Neural progenitor cell (in vitro differentiated cells): ENCODE results near the gene TP53I13. TPM values are rescaled to one million over a fixed set of nuclear protein-coding genes. Genes with fewer than 3 reads are reported as not detected.

Source experiments
- DNase-seq: peaks from one replicate; pipeline ENCODE4 v3.0.0-alpha.2; 2016; ENCODE audit warnings: low spot score
- H2AFZ ChIP-seq: fragments of 200-600 bp; sonication (generic); replicated peaks from 2 replicates; pipeline ENCODE4 v1.6.1; 2016; ENCODE audit warnings: antibody characterized with exemption
- H3F3A ChIP-seq: fragments of 200-600 bp; sonication (generic); 2 replicates; pipeline ENCODE4 v1.6.1; 2016; ENCODE audit warnings: antibody characterized with exemption, low read depth
- H3K27ac ChIP-seq: fragments of 200-600 bp; sonication (generic); 2 replicates; pipeline ENCODE4 v1.5.1; 2016; ENCODE audit warnings: mild to moderate bottlenecking
- H3K27me3 ChIP-seq: fragments of 200-600 bp; sonication (generic); 2 replicates; pipeline ENCODE4 v1.6.1; 2016; ENCODE audit warnings: mild to moderate bottlenecking, moderate library complexity
- H3K36me3 ChIP-seq: fragments of 200-600 bp; sonication (generic); 2 replicates; pipeline ENCODE4 v1.5.1; 2016
- H3K4me1 ChIP-seq: fragments of 200-600 bp; sonication (generic); 2 replicates; pipeline ENCODE4 v1.6.1; 2016; ENCODE audit warnings: mixed run types
- H3K4me2 ChIP-seq: fragments of 200-600 bp; sonication (generic); 2 replicates; pipeline ENCODE4 v1.6.1; 2016
- H3K4me3 ChIP-seq: fragments of 200-600 bp; sonication (generic); 2 replicates; pipeline ENCODE4 v1.5.1; 2016
- H3K79me2 ChIP-seq: fragments of 200-600 bp; sonication (generic); 2 replicates; pipeline ENCODE4 v1.6.1; 2016; ENCODE audit warnings: low read depth
- H3K9ac ChIP-seq: fragments of 200-600 bp; sonication (generic); 2 replicates; pipeline ENCODE4 v1.6.1; 2016
- H3K9me3 ChIP-seq: fragments of 200-600 bp; sonication (generic); 2 replicates; pipeline ENCODE4 v1.5.1; 2016; ENCODE audit warnings: low read depth
- H4K20me1 ChIP-seq: fragments of 200-600 bp; sonication (generic); 2 replicates; pipeline ENCODE4 v1.6.1; 2016; ENCODE audit warnings: low read depth
- H3K27ac Mint-ChIP-seq: 3 replicates; pipeline ENCODE4 v1.8.0; 2021; ENCODE audit warnings: mixed read lengths
- H3K27me3 Mint-ChIP-seq: 2 replicates; pipeline ENCODE4 v1.8.0; 2022; ENCODE audit warnings: low read depth, mild to moderate bottlenecking, inconsistent platforms, moderate library complexity, mixed read lengths; ENCODE audit not compliant: insufficient read depth
- H3K36me3 Mint-ChIP-seq: 3 replicates; pipeline ENCODE4 v1.8.0; 2021; ENCODE audit warnings: mixed read lengths
- H3K4me1 Mint-ChIP-seq: 3 replicates; pipeline ENCODE4 v1.8.0; 2021; ENCODE audit warnings: mixed read lengths
- H3K4me3 Mint-ChIP-seq: 3 replicates; pipeline ENCODE4 v1.8.0; 2021; ENCODE audit warnings: mild to moderate bottlenecking, moderate library complexity, mixed read lengths
- H3K9me3 Mint-ChIP-seq: 3 replicates; pipeline ENCODE4 v1.8.0; 2020; ENCODE audit warnings: mixed read lengths
- EZH2 ChIP-seq: fragments of 200-600 bp; sonication (generic); IDR thresholded peaks from 2 replicates; pipeline ENCODE4 v1.6.1; 2017; ENCODE audit warnings: antibody characterized with exemption, mild to moderate bottlenecking, moderate library complexity
- EZH2phosphoT487 ChIP-seq: fragments of 200-600 bp; sonication (generic); IDR thresholded peaks from 2 replicates; pipeline ENCODE4 v1.6.1; 2017; ENCODE audit warnings: antibody characterized with exemption
- total RNA-seq: library from RNA; depleted of rRNA; stranded (reverse); fragments of >200 nt; gene quantifications from 2 replicates; pipeline ENCODE4 v1.2.3, GENCODE V29; 2015; ENCODE audit warnings: low replicate concordance
- TF ChIP-seq, protein P1 (sequence below): fragments of 200-600 bp; sonication (generic); IDR thresholded peaks from 2 replicates; pipeline ENCODE4 v1.5.1; 2017; ENCODE audit warnings: antibody characterized with exemption, mild to moderate bottlenecking

The TP53I13 gene
- total RNA-seq, 1 donor from 2014 or later = 9.2 TPM

DNA sequence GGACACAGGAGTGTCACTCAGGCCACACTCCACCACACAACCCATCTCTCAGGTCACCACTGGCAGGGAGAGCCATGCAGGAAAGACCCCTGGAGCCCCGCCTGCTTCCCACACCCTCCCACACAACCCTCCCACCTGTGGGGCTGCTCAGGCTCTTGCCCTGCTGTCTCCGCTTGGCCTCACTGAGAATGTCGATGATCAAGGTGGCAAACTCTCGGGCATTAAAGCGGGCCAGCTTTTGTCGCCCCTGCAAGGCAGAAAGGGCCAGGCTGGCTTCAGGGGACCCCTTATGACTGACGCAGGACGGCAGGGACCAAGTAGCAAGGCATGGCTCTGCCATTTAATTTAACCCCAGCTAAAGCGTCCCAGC, 8.5 kb downstream of the TP53I13 start:
- Mint-ChIP-seq H3K36me3 (peaks cover 4% of the 10 kb centered on the region), H3K9me3 (no peaks in the 10 kb centered on the region), H3K27ac (no peak overlapping the region), H3K4me1 (peaks cover 11% of the 10 kb centered on the region), H3K4me3 (no peak overlapping the region), H3K27me3 (peaks cover 5% of the 10 kb centered on the region)
- Histone ChIP-seq H3K79me2 (no peaks in the 10 kb centered on the region), H2AFZ (no peak overlapping the region), H3K4me2 (no peak overlapping the region), H3F3A (peaks cover 12% of the 10 kb centered on the region), H3K9ac (no peak overlapping the region), H3K4me3 (no peak overlapping the region), H4K20me1 (peaks cover 56% of the 10 kb centered on the region), H3K9me3 (no peaks in the 10 kb centered on the region), H3K36me3 (no peaks in the 10 kb centered on the region), H3K4me1 (peaks cover 9% of the 10 kb centered on the region), H3K27ac (no peak overlapping the region), H3K27me3 (no peaks in the 10 kb centered on the region)
- DNase-seq = no peak
- no peak for TF ChIP-seq EZH2phosphoT487
- no peak for TF ChIP-seq EZH2
- TF ChIP-seq, protein P1, sequence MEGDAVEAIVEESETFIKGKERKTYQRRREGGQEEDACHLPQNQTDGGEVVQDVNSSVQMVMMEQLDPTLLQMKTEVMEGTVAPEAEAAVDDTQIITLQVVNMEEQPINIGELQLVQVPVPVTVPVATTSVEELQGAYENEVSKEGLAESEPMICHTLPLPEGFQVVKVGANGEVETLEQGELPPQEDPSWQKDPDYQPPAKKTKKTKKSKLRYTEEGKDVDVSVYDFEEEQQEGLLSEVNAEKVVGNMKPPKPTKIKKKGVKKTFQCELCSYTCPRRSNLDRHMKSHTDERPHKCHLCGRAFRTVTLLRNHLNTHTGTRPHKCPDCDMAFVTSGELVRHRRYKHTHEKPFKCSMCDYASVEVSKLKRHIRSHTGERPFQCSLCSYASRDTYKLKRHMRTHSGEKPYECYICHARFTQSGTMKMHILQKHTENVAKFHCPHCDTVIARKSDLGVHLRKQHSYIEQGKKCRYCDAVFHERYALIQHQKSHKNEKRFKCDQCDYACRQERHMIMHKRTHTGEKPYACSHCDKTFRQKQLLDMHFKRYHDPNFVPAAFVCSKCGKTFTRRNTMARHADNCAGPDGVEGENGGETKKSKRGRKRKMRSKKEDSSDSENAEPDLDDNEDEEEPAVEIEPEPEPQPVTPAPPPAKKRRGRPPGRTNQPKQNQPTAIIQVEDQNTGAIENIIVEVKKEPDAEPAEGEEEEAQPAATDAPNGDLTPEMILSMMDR = no peak

DNA sequence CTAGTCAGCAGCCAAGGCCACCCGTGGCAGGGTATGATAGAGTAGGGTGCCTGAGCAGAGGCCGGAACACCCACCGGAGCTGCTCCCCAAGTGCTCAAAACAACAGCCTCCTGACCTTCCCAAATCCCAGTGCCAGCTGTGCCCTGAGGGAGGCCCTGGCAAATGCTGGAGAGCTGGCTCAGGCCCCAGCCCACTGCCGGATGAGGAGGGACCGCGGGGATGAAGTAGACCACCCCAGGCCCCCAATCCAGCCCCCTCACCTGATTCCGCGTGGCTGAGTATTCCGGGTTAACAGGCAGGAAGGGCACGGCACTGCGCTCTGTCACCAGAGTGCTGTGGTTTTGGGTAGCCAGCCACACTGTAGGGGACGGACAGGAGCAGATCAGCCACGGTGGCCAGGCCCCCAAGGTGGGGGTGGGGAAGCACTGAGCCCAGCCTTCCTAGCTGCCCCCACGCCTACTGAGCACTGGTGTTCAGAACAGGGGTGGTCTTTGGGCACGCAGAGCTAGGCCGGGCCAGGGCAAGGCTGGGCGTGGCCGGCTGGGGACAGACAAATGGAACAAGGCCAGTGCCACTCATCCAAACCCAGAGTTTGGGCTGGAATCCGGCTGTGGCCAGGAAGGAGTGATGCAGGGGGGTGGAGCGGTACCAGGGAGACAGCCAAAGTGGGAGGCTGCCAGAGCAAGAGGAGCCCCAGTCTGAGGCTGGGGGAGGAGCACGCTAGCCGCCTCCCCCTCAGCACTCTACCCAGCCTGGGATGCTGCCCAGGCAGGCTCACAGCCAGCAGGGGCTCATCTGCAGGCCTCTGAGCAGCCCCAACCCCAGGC, 9.1 kb downstream of the TP53I13 start:
- no peaks in the 10 kb centered on the region for H3K36me3 ChIP-seq
- H3K27me3 ChIP-seq = no peaks in the 10 kb centered on the region
- Mint-ChIP-seq H3K4me3 (no peak overlapping the region), H3K9me3 (no peaks in the 10 kb centered on the region), H3K36me3 (peaks cover 4% of the 10 kb centered on the region), H3K27me3 (peaks cover 5% of the 10 kb centered on the region), H3K27ac (no peak overlapping the region), H3K4me1 (peaks cover 15% of the 10 kb centered on the region)
- no peak overlapping the region for H2AFZ ChIP-seq
- no peak overlapping the region for H3K9ac ChIP-seq
- no peak overlapping the region for H3K4me3 ChIP-seq
- H3K9me3 ChIP-seq = no peaks in the 10 kb centered on the region
- H3K4me2 ChIP-seq = no peak overlapping the region
- H3F3A ChIP-seq = peaks cover 12% of the 10 kb centered on the region
- H3K4me1 ChIP-seq = peaks cover 5% of the 10 kb centered on the region
- H3K79me2 ChIP-seq = no peaks in the 10 kb centered on the region
- DNase-seq = no peak
- H3K27ac ChIP-seq = no peak overlapping the region
- TF ChIP-seq EZH2phosphoT487 (no peak), EZH2 (no peak)
- TF ChIP-seq, protein P1 = no peak
- H4K20me1 ChIP-seq = peaks cover 55% of the 10 kb centered on the region

DNA sequence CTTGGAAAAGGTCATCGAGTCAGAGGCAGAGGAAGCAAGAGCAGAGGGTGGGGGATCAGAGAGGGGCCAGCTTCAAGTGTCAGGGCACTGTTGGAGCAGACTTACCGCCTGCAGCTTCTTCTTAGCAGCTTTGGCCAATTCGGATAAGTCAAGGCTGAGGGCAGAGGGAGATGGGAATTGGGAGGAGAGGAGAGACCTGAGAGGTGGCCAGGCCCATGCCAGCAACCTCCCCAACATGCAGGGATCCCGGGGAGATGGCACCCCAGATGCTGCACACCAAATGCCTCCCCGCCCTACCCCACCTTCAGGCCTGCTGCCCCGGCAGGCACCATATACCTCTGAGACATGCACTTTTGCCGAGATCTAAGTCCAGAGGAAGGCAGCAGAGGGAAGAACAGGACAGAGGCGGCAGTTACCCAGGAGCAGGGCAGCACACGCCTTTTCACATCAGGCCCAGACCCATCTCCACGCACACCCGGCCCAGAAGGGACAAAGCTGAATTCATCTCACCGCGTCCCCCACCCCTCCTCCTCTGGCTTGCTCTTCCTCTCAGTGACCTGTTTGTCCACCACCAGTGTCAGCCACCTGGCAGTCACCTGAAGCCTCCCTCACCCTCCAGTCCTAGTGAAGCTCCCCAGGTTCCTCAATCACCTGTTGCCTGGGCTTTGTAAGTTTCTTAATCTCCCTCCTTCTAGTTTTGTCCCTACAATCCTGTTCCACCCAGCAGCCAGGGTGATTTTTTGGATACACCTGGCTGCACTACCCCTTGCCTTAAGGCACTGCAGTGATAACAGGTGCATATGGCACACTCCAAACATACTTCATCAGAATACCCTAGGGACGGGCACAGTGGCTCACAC, 10.4 kb downstream of the TP53I13 start:
- TF ChIP-seq, protein P1 = no peak
- TF ChIP-seq EZH2 = no peak
- no peak for TF ChIP-seq EZH2phosphoT487
- Histone ChIP-seq H3K9ac (no peak overlapping the region), H3K4me3 (no peak overlapping the region), H3K36me3 (no peaks in the 10 kb centered on the region), H3K4me1 (no peaks in the 10 kb centered on the region), H3F3A (peaks cover 12% of the 10 kb centered on the region), H3K27me3 (no peaks in the 10 kb centered on the region), H4K20me1 (peaks cover 49% of the 10 kb centered on the region), H3K79me2 (peaks cover 9% of the 10 kb centered on the region), H3K9me3 (no peaks in the 10 kb centered on the region), H3K4me2 (no peak overlapping the region), H2AFZ (no peak overlapping the region), H3K27ac (no peak overlapping the region)
- H3K4me3 Mint-ChIP-seq = no peak overlapping the region
- peaks cover 9% of the 10 kb centered on the region for H3K4me1 Mint-ChIP-seq
- no peaks in the 10 kb centered on the region for H3K9me3 Mint-ChIP-seq
- H3K27me3 Mint-ChIP-seq = peaks cover 5% of the 10 kb centered on the region
- H3K27ac Mint-ChIP-seq = no peak overlapping the region
- no peak for DNase-seq
- H3K36me3 Mint-ChIP-seq = peaks cover 6% of the 10 kb centered on the region
